ENCODE data around the gene CERCAM. TPM values are rescaled to one million over a fixed set of nuclear protein-coding genes. Genes with fewer than 3 reads are reported as not detected.

The CERCAM gene
- total RNA-seq, 3 donors from 2014 or later = 0.30 to 0.63 (median 0.34) TPM

DNA sequence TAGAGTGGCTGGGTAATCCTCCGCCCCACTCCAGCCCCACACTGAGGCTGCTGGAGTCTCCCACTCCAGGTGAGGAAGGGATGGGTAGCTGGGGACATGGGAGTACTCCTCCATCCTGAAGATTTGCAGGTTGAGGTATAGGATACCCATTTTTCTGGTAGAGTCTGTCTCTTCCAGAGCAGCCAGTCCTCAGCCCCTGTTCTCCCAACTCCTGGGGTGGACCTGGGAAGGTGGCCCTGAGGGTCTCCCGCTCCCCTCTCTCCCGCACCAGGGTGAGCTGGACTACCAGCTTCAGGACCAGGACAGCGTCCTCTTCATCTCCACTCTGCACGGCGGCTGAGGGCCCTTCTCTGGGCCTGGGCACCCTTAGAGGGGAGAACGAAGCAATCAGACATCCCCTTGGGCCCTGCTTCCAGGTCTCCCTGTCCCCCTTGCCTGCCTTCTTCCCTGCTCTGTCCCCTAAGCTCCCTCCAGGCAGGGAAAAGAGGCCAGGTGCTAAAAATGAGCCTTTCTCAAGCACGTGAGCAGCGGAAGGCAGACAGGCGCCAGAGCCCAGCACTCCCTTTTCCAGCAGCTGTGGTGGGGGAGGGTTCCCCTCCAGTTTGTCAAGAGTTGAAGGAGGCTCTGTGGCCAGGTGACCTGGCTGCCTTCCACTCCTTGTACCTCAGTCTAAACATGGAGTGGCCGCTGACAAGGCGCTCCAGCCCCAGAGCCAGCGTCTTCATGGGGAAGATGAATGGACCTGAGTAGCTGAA, 31.1 kb upstream of the CERCAM start:
- Mint-ChIP-seq H3K27me3 (ENCODE audit: low read depth) (no peaks in the 10 kb centered on the region), H3K9me3 (no peaks in the 10 kb centered on the region), H3K4me1 (ENCODE audit: low read depth) (no peaks in the 10 kb centered on the region), H3K36me3 (ENCODE audit: insufficient read depth) (peaks cover 37% of the 10 kb centered on the region), H3K4me3 (no peak overlapping the region)
- no peak for DNase-seq
- no peak for ATAC-seq

GRCh38 chr9:128390150-128390812, 30.4 kb upstream of the CERCAM start:
- ATAC-seq (no peak), DNase-seq (no peak)
- H3K9me3 Mint-ChIP-seq = no peaks in the 10 kb centered on the region
- no peaks in the 10 kb centered on the region for H3K27me3 Mint-ChIP-seq (ENCODE audit: low read depth)
- H3K4me1 Mint-ChIP-seq (ENCODE audit: low read depth) = no peaks in the 10 kb centered on the region
- no peak overlapping the region for H3K4me3 Mint-ChIP-seq
- peaks cover 33% of the 10 kb centered on the region for H3K36me3 Mint-ChIP-seq (ENCODE audit: insufficient read depth)

DNA sequence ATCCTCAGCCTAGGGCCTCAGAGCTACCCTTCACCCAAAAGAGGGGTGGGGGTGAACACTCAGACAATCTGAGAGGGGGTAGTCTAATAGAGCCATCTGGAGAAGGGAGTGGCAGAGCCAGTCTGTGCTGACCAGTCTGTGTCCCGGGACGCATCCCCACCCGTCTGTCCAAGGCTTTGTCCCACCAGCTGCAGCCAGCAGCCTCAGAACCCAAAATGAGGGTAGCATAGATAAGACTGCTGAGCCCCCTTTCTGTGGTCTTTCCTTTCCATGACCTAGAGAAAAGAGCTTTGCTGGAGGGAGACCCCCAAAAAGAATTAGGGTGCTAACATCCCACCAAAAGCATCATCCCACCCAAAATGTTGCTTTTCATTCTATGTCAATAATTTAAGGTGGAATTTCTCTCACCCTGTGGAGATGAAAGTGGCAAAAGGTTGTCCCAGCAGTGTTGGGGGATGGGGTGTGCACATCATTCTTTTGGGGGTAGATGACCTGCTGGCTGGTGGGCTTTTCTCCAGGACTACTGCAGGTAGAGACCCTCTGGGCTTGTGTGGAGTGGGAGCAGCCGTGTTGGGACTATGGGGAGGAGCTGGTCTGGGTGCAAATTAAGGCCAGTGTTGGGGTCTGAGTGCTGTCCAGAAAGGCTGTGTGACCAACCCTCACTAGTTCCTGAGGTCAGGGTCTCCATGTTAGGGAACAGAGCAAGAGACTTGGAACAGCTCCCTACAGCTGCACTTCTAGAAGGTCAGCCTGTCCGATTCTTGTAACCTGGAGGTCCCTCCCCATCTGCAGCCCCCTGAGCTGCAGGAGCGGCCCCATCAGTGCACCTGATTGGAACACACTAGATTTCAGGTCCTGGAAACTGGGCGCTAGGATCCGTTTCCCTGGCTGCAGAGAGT, 29.6 kb upstream of the CERCAM start:
- H3K36me3 Mint-ChIP-seq (ENCODE audit: insufficient read depth) = peaks cover 30% of the 10 kb centered on the region
- H3K9me3 Mint-ChIP-seq = no peaks in the 10 kb centered on the region
- no peak for ATAC-seq
- H3K4me3 Mint-ChIP-seq = no peak overlapping the region
- H3K4me1 Mint-ChIP-seq (ENCODE audit: low read depth) = no peaks in the 10 kb centered on the region
- H3K27me3 Mint-ChIP-seq (ENCODE audit: low read depth) = no peaks in the 10 kb centered on the region
- DNase-seq = no peak

DNA sequence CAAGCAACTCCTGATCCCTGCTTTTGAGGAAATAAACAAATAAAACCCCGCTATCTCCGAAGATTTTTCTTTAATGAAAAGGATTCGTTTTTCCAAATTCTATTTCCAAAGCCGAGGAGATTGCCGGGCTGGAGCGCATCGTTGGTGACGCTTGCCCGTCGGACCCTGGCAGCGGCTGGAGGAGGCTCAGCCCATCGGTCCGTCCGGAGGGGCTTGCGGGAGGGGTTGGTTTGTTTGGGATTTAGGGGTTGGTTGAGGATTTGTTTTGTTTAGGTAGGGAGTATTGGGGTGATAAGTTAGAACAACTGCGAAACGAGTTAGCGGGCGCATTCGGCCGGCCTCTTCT, 28.7 kb upstream of the CERCAM start:
- H3K27me3 Mint-ChIP-seq (ENCODE audit: low read depth) = no peaks in the 10 kb centered on the region
- H3K4me3 Mint-ChIP-seq = no peak overlapping the region
- H3K36me3 Mint-ChIP-seq (ENCODE audit: insufficient read depth) = peaks cover 29% of the 10 kb centered on the region
- H3K4me1 Mint-ChIP-seq (ENCODE audit: low read depth) = no peaks in the 10 kb centered on the region
- ATAC-seq (no peak), DNase-seq (no peak)
- H3K9me3 Mint-ChIP-seq = no peaks in the 10 kb centered on the region

DNA sequence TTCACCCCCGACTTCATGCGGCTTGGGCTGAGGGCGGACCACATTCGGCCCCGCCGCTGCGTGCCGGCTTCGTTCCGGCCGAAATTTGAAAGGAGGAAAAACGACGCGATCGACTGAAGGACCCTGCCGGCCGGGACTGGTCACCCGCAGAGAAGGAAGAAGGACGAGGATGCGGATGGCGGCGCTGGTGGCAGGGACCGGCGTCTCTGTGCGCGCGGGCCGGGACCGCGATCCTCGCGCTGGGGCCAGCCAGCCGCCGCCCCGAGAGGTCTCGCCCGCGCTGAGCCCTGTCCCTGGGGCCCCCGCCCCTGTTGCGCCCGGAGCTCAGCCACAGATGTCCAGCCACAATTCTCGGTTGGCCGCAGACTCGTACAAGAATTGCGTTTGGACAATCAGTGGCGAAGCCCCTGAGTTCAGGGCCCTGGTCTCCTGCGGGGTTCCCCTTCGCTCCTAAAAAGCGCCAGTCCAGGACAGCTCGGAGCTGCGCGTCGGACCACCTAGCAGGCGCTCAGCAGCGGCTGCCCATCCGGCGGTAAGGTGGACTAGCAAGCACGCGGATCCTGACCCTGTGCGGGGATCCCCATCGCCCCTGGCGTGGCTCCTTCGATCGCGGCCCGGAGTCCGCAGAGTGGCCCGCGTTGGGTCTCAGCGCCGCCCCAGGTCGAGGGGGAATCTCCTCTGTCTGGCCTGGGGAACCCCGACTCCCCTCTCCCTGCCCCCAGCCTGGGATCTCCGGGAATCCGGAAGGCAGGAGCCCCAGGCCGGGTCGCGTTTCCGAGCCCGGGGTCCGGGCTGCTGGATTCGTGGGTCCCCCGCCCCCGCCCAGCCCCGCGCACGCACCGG, 28.1 kb upstream of the CERCAM start:
- H3K36me3 Mint-ChIP-seq (ENCODE audit: insufficient read depth) = peaks cover 27% of the 10 kb centered on the region
- H3K27me3 Mint-ChIP-seq (ENCODE audit: low read depth) = no peaks in the 10 kb centered on the region
- ATAC-seq = no peak
- H3K4me1 Mint-ChIP-seq (ENCODE audit: low read depth) = no peaks in the 10 kb centered on the region
- no peaks in the 10 kb centered on the region for H3K9me3 Mint-ChIP-seq
- H3K4me3 Mint-ChIP-seq = no peak overlapping the region
- DNase-seq = no peak

DNA sequence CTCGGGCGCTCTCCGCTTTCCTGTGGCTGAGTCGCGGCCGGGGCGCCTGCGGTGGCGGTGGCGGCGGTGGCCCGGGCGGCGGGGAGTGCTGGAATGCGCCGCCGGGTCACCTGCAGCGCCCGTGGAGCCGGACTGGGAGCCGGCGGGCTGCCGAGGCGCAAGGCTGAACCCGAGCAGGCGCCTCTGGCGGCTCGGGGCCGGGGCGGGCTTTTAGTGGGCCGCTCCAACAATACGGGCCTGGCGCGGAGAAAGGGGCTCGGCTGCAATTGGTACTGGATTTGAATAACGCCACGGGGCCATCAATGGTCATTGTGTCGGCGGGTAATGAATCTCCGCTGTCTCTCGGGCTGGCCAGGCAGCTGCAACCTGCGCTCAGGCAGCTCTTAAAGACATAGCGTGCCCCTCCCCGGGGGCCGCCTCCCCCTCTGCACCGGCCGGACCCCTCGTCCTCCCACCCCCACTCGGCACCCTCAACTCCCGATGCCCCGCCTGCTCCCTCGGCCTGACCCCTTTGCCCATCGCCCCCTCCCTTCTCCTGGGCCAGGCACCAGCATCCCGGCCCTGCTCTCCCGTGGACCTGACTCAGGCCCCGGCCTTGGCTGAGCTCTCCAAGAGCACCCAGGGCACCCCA, 27.4 kb upstream of the CERCAM start:
- ATAC-seq (no peak), DNase-seq (no peak)
- H3K4me3 Mint-ChIP-seq = no peak overlapping the region
- no peaks in the 10 kb centered on the region for H3K27me3 Mint-ChIP-seq (ENCODE audit: low read depth)
- peaks cover 20% of the 10 kb centered on the region for H3K36me3 Mint-ChIP-seq (ENCODE audit: insufficient read depth)
- H3K9me3 Mint-ChIP-seq = no peaks in the 10 kb centered on the region
- no peaks in the 10 kb centered on the region for H3K4me1 Mint-ChIP-seq (ENCODE audit: low read depth)

DNA sequence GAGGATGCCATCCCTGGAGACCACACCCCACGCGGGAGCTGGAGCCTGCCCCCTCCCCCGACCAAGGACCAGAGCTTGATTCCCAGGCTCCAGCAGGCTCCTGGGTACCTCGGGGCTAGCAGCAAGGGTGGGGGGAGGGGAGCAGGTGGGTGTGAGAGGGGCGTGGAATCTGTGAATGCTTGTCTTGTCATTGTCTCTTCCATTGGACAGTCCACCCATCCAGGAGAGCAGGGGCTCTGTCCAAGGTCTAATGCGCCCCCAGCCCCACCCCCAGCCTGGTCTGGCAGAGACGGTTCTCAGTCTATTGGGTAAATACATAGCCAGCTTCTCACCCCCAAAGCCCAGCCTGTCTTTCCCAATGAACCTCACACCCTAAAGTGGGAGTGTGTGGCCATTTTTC, 26.7 kb upstream of the CERCAM start:
- H3K4me1 Mint-ChIP-seq (ENCODE audit: low read depth) = no peaks in the 10 kb centered on the region
- no peaks in the 10 kb centered on the region for H3K9me3 Mint-ChIP-seq
- no peak for ATAC-seq
- DNase-seq = no peak
- peaks cover 20% of the 10 kb centered on the region for H3K36me3 Mint-ChIP-seq (ENCODE audit: insufficient read depth)
- no peak overlapping the region for H3K4me3 Mint-ChIP-seq
- H3K27me3 Mint-ChIP-seq (ENCODE audit: low read depth) = no peaks in the 10 kb centered on the region

GRCh38 chr9:128394379-128395168, 26.1 kb upstream of the CERCAM start:
- DNase-seq (no peak), ATAC-seq (no peak)
- H3K36me3 Mint-ChIP-seq (ENCODE audit: insufficient read depth) = peaks cover 14% of the 10 kb centered on the region
- H3K9me3 Mint-ChIP-seq = no peaks in the 10 kb centered on the region
- H3K4me3 Mint-ChIP-seq = no peak overlapping the region
- no peaks in the 10 kb centered on the region for H3K27me3 Mint-ChIP-seq (ENCODE audit: low read depth)
- H3K4me1 Mint-ChIP-seq (ENCODE audit: low read depth) = no peaks in the 10 kb centered on the region

- ATAC-seq (peak in 1 of 2 donors; percentile 34), DNase-seq (no peak)
- peaks cover 4% of the 10 kb centered on the region for H3K36me3 Mint-ChIP-seq (ENCODE audit: insufficient read depth)
- no peaks in the 10 kb centered on the region for H3K9me3 Mint-ChIP-seq
- no peaks in the 10 kb centered on the region for H3K4me1 Mint-ChIP-seq (ENCODE audit: low read depth)
- H3K27me3 Mint-ChIP-seq (ENCODE audit: low read depth) = no peaks in the 10 kb centered on the region
- H3K4me3 Mint-ChIP-seq = no peak overlapping the region
These were observed 23.6 kb upstream of the CERCAM start for GRCh38 chr9:128396970-128397613.

GRCh38 chr9:128397831-128398230, 22.8 kb upstream of the CERCAM start:
- Mint-ChIP-seq H3K4me1 (ENCODE audit: low read depth) (no peaks in the 10 kb centered on the region), H3K4me3 (no peak overlapping the region), H3K27me3 (ENCODE audit: low read depth) (no peaks in the 10 kb centered on the region), H3K9me3 (no peaks in the 10 kb centered on the region), H3K36me3 (ENCODE audit: insufficient read depth) (peaks cover 2% of the 10 kb centered on the region)
- ATAC-seq = no peak
- DNase-seq = no peak

GRCh38 chr9:128399861-128400260, 20.8 kb upstream of the CERCAM start:
- Mint-ChIP-seq H3K4me1 (ENCODE audit: low read depth) (no peaks in the 10 kb centered on the region), H3K27me3 (ENCODE audit: low read depth) (no peaks in the 10 kb centered on the region), H3K9me3 (no peaks in the 10 kb centered on the region), H3K4me3 (no peak overlapping the region), H3K36me3 (ENCODE audit: insufficient read depth) (no peaks in the 10 kb centered on the region)
- DNase-seq = no peak
- no peak for ATAC-seq

DNA sequence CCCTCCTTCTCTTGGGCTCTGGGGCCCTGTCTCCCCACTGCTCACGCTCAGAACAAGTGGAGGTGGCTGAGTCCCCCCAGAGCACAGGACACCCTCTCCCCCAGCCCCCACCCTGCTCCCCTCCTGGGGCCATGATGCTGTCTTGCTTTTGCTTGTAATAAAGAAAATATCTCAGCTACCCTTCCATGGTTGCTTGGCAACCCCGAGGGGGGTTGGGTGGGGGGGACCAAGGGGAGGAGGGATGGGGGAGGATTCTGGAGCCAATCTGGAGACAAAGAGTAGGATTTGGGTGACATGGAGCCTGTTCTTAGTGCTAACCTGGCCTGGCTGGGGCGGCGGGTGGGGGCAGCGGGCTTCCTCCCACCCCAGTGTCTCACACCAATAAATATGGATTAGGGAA, 16.1 kb upstream of the CERCAM start:
- ATAC-seq (no peak), DNase-seq (no peak)
- H3K4me1 Mint-ChIP-seq (ENCODE audit: low read depth) = no peaks in the 10 kb centered on the region
- H3K36me3 Mint-ChIP-seq (ENCODE audit: insufficient read depth) = no peaks in the 10 kb centered on the region
- H3K4me3 Mint-ChIP-seq = no peak overlapping the region
- H3K27me3 Mint-ChIP-seq (ENCODE audit: low read depth) = peaks cover 20% of the 10 kb centered on the region
- no peaks in the 10 kb centered on the region for H3K9me3 Mint-ChIP-seq

Measured in activated T-cell treated with anti-CD3 and anti-CD28 coated beads, Interleukin-2, amount 50 U/mL, for 4 hours (primary cell).